SK-N-SH treated with all-trans-retinoic acid at 6 μM for 48 hours (cell line): ENCODE results near the gene GRK5.

Experiments
- ATAC-seq: fragments of 200-7000 bp; cut with Tn5 transposase; 3 replicates; pipeline ENCODE4 v1.9.1; 2020; ENCODE audit warnings: mild to moderate bottlenecking, moderate library complexity
- BACH2 ChIP-seq: fragments of 250-450 bp; sonication (Bioruptor Pico); IDR thresholded peaks from 2 replicates; pipeline ENCODE4 v1.9.0; 2021; ENCODE audit warnings: mild to moderate bottlenecking, borderline replicate concordance
- CREB5 ChIP-seq: fragments of 250-450 bp; sonication (Bioruptor Pico); IDR thresholded peaks from 2 replicates; pipeline ENCODE4 v1.5.1; 2020; ENCODE audit warnings: low read depth, mild to moderate bottlenecking, moderate library complexity
- CSDC2 ChIP-seq: fragments of 250-450 bp; sonication (Bioruptor Pico); IDR thresholded peaks from 2 replicates; pipeline ENCODE4 v1.5.0; 2020; ENCODE audit warnings: mild to moderate bottlenecking, moderate library complexity
- CSRNP3 ChIP-seq: fragments of 250-450 bp; sonication (Bioruptor Pico); IDR thresholded peaks from 2 replicates; pipeline ENCODE4 v1.5.1; 2021; ENCODE audit warnings: mild to moderate bottlenecking, moderate library complexity
- GLIS3 ChIP-seq: fragments of 250-450 bp; sonication (Bioruptor Pico); IDR thresholded peaks from 2 replicates; pipeline ENCODE4 v1.5.0; 2020; ENCODE audit warnings: mild to moderate bottlenecking, moderate library complexity
- ISL1 ChIP-seq: fragments of 250-450 bp; sonication (Bioruptor Pico); IDR thresholded peaks from 2 replicates; pipeline ENCODE4 v2.1.2; 2022; ENCODE audit warnings: mild to moderate bottlenecking, moderate library complexity
- OSR1 ChIP-seq: fragments of 250-450 bp; sonication (Bioruptor Pico); IDR thresholded peaks from 2 replicates; pipeline ENCODE4 v1.8.0; 2022; ENCODE audit warnings: moderate library complexity, mild to moderate bottlenecking, inconsistent platforms
- POU6F1 ChIP-seq: fragments of 250-450 bp; sonication (Bioruptor Pico); IDR thresholded peaks from 2 replicates; pipeline ENCODE4 v1.8.0; 2021; ENCODE audit warnings: low read depth, mild to moderate bottlenecking, moderate library complexity, borderline replicate concordance
- PPARA ChIP-seq: fragments of 250-450 bp; sonication (Bioruptor Pico); IDR thresholded peaks from 2 replicates; pipeline ENCODE4 v1.5.0; 2020; ENCODE audit warnings: mild to moderate bottlenecking, borderline replicate concordance
- RARB ChIP-seq: fragments of 250-450 bp; sonication (Bioruptor Pico); IDR thresholded peaks from 2 replicates; pipeline ENCODE4 v1.8.0; 2021; ENCODE audit warnings: mild to moderate bottlenecking, moderate library complexity
- SNAI2 ChIP-seq: fragments of 250-450 bp; sonication (Bioruptor Pico); IDR thresholded peaks from 2 replicates; pipeline ENCODE4 v1.5.0; 2020; ENCODE audit warnings: mild to moderate bottlenecking, moderate library complexity
- TCF4 ChIP-seq: fragments of 250-450 bp; sonication (Bioruptor Pico); IDR thresholded peaks from 2 replicates; pipeline ENCODE4 v1.8.0; 2021; ENCODE audit warnings: mild to moderate bottlenecking, moderate library complexity, borderline replicate concordance
- TOX ChIP-seq: fragments of 250-450 bp; sonication (Bioruptor Pico); IDR thresholded peaks from 2 replicates; pipeline ENCODE4 v1.8.0; 2021; ENCODE audit warnings: mild to moderate bottlenecking, moderate library complexity, borderline replicate concordance
- ZC3H10 ChIP-seq: fragments of 250-450 bp; sonication (Bioruptor Pico); IDR thresholded peaks from 2 replicates; pipeline ENCODE4 v1.5.1; 2021; ENCODE audit warnings: mild to moderate bottlenecking, moderate library complexity
- ZFP30 ChIP-seq: fragments of 450-650 bp; formaldehyde crosslinking; IDR thresholded peaks from 2 replicates; pipeline ENCODE4 v1.5.0; 2022; ENCODE audit warnings: mild to moderate bottlenecking, moderate library complexity
- ZNF565 ChIP-seq: fragments of 450-650 bp; formaldehyde crosslinking; conservative IDR thresholded peaks from 2 replicates; pipeline ENCODE4 v1.5.0; 2020; ENCODE audit warnings: low read depth, mild to moderate bottlenecking, moderate library complexity
- ZNF70 ChIP-seq: fragments of 450-650 bp; formaldehyde crosslinking; IDR thresholded peaks from 2 replicates; pipeline ENCODE4 v1.5.0; 2020; ENCODE audit warnings: mild to moderate bottlenecking, moderate library complexity
- ZNF8 ChIP-seq: fragments of 450-650 bp; formaldehyde crosslinking; IDR thresholded peaks from 2 replicates; pipeline ENCODE4 v1.5.0; 2020; ENCODE audit warnings: mild to moderate bottlenecking, moderate library complexity
- TF ChIP-seq, protein P1 (sequence below): fragments of 250-450 bp; sonication (Bioruptor Pico); IDR thresholded peaks from 2 replicates; pipeline ENCODE4 v1.8.0; 2020; ENCODE audit warnings: mild to moderate bottlenecking, moderate library complexity, borderline replicate concordance
- TF ChIP-seq, protein P2 (sequence below): fragments of 250-450 bp; sonication (Bioruptor Pico); IDR thresholded peaks from 2 replicates; pipeline ENCODE4 v1.5.0; 2020; ENCODE audit warnings: mild to moderate bottlenecking, moderate library complexity

Gene GRK5

GRCh38 chr10:119306986-119307392 is 99.6 kb downstream of the GRK5 start:
- TF ChIP-seq ZC3H10 (CRISPR knock-in tag) (no peak), SNAI2 (CRISPR knock-in tag) (no peak), ZNF565 (CRISPR knock-in tag) (no peak), RARB (no peak)
- TF ChIP-seq, protein P1, sequence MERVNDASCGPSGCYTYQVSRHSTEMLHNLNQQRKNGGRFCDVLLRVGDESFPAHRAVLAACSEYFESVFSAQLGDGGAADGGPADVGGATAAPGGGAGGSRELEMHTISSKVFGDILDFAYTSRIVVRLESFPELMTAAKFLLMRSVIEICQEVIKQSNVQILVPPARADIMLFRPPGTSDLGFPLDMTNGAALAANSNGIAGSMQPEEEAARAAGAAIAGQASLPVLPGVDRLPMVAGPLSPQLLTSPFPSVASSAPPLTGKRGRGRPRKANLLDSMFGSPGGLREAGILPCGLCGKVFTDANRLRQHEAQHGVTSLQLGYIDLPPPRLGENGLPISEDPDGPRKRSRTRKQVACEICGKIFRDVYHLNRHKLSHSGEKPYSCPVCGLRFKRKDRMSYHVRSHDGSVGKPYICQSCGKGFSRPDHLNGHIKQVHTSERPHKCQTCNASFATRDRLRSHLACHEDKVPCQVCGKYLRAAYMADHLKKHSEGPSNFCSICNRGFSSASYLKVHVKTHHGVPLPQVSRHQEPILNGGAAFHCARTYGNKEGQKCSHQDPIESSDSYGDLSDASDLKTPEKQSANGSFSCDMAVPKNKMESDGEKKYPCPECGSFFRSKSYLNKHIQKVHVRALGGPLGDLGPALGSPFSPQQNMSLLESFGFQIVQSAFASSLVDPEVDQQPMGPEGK (CRISPR knock-in tag) = no peak
- TF ChIP-seq, all 23 proteins: peak for 0
- no peak for ATAC-seq

- no peak for ATAC-seq
- TF ChIP-seq ZC3H10 (CRISPR knock-in tag) (no peak), ZNF565 (CRISPR knock-in tag) (no peak), TOX (no peak), RARB (no peak), TCF4 (CRISPR knock-in tag) (no peak), CSDC2 (CRISPR knock-in tag) (no peak), ISL1 (CRISPR knock-in tag) (no peak), CREB5 (no peak), ZFP30 (CRISPR knock-in tag) (no peak), PPARA (CRISPR knock-in tag) (no peak), GLIS3 (CRISPR knock-in tag) (no peak)
- TF ChIP-seq, protein P2, sequence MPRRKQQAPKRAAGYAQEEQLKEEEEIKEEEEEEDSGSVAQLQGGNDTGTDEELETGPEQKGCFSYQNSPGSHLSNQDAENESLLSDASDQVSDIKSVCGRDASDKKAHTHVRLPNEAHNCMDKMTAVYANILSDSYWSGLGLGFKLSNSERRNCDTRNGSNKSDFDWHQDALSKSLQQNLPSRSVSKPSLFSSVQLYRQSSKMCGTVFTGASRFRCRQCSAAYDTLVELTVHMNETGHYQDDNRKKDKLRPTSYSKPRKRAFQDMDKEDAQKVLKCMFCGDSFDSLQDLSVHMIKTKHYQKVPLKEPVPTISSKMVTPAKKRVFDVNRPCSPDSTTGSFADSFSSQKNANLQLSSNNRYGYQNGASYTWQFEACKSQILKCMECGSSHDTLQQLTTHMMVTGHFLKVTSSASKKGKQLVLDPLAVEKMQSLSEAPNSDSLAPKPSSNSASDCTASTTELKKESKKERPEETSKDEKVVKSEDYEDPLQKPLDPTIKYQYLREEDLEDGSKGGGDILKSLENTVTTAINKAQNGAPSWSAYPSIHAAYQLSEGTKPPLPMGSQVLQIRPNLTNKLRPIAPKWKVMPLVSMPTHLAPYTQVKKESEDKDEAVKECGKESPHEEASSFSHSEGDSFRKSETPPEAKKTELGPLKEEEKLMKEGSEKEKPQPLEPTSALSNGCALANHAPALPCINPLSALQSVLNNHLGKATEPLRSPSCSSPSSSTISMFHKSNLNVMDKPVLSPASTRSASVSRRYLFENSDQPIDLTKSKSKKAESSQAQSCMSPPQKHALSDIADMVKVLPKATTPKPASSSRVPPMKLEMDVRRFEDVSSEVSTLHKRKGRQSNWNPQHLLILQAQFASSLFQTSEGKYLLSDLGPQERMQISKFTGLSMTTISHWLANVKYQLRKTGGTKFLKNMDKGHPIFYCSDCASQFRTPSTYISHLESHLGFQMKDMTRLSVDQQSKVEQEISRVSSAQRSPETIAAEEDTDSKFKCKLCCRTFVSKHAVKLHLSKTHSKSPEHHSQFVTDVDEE (CRISPR knock-in tag) = no peak
Measured at GRCh38 chr10:119308089-119308488, 100.7 kb downstream of the GRK5 start.

- ATAC-seq = no peak
- TF ChIP-seq CSRNP3 = no peak
- TF ChIP-seq ISL1 (CRISPR knock-in tag) = no peak
- no peak for TF ChIP-seq BACH2 (CRISPR knock-in tag)
- TF ChIP-seq POU6F1 (CRISPR knock-in tag) = no peak
- TF ChIP-seq ZNF8 (CRISPR knock-in tag) = no peak
- no peak for TF ChIP-seq GLIS3 (CRISPR knock-in tag)
- TF ChIP-seq PPARA (CRISPR knock-in tag) = no peak
- TF ChIP-seq ZNF565 (CRISPR knock-in tag) = no peak
- TF ChIP-seq OSR1 (CRISPR knock-in tag) = no peak
- TF ChIP-seq ZNF70 (CRISPR knock-in tag) = no peak
- TF ChIP-seq CREB5 = no peak
- no peak for TF ChIP-seq TOX
Measured at GRCh38 chr10:119308551-119309422, 101.4 kb downstream of the GRK5 start.
